ENCODE data around the gene SEC14L5. TPM values are rescaled to one million over a fixed set of nuclear protein-coding genes. Genes with fewer than 3 reads are reported as not detected.

Gene SEC14L5
- total RNA-seq, 5 donors from 2014 or later (not counting 1 experiment from before 2014, with no cell fraction given) = 0.05 TPM; not detected in 4

DNA sequence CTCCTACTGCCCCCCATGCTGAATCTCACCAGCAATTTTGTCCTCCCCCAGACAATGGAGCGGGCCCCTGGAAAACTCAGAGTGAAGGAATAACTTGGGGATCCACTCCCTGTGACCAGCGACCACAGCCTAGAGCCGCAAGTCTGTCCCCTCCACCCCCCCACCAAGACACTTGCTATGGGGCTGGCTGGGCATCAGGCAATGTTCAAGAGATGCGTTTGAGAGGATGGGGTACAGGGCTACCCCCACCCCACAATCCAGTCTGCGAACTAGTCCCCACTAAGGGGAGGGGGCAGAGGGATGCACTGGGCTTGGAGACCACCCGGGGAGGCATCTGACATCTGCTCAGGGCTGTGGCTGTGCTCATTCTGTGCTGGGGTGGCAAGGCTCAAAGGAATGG lies 23.5 kb upstream of the SEC14L5 start:
- Histone ChIP-seq H3K4me1 (ENCODE audit: control insufficient read depth in 1 of 2, extremely low read depth in 1 of 2, insufficient read depth in 2 of 2, low read length in 2 of 2) (peaks cover 0 to 12% of the 10 kb centered on the region in 2 experiments), H3K9me3 (no peaks in the 10 kb centered on the region), H3K27me3 (replicated peaks in 1 of 2; ENCODE audit: control insufficient read depth in 2 of 2, extremely low read depth in 1 of 2, insufficient read depth in 2 of 2, low read length in 1 of 2) (peaks cover 0 to 61% of the 10 kb centered on the region in 2 experiments), H3K27ac (ENCODE audit: low read length) (no peak overlapping the region), H3K4me3 (ENCODE audit: control insufficient read depth in 1 of 2, extremely low read depth in 1 of 2, low read length in 1 of 2) (no peak overlapping the region), H3K36me3 (ENCODE audit: control insufficient read depth in 2 of 2, extremely low read depth in 1 of 2, insufficient read depth in 1 of 2, low read length in 1 of 2) (no peaks in the 10 kb centered on the region)
- CTCF ChIA-PET = no interaction called here
- H3K4me1 Mint-ChIP-seq = peaks cover 4 to 13% (median 4%) of the 10 kb centered on the region in 3 donors
- no peaks in the 10 kb centered on the region for H3K9me3 Mint-ChIP-seq
- H3K4me3 Mint-ChIP-seq = peak overlapping the region in 1 of 3 donors; percentile 36
- no peak for DNase-seq
- POLR2A ChIA-PET = no interaction called here
- H3K27me3 Mint-ChIP-seq = peaks cover 36 to 54% of the 10 kb centered on the region in 2 donors
- no peak for ATAC-seq (replicated peaks in 1 of 4)
- H3K27ac Mint-ChIP-seq = peak overlapping the region in 1 of 2 donors; percentile 11
- 93% methylated on average over 4 of the region's 6 CpGs for WGBS (ENCODE audit: insufficient coverage)
- no peaks in the 10 kb centered on the region for H3K36me3 Mint-ChIP-seq

GRCh38 chr16:4935241-4935855 lies 22.8 kb upstream of the SEC14L5 start:
- no peak overlapping the region for H3K27ac ChIP-seq (ENCODE audit: low read length)
- POLR2A ChIA-PET = no interaction called here
- H3K36me3 ChIP-seq (ENCODE audit: control insufficient read depth in 2 of 2, extremely low read depth in 1 of 2, insufficient read depth in 1 of 2, low read length in 1 of 2) = no peaks in the 10 kb centered on the region
- Mint-ChIP-seq H3K4me3 (peak overlapping the region in 1 of 3 donors; percentile 36), H3K9me3 (no peaks in the 10 kb centered on the region), H3K27ac (no peak overlapping the region), H3K4me1 (peaks cover 4 to 13% (median 4%) of the 10 kb centered on the region in 3 donors), H3K36me3 (no peaks in the 10 kb centered on the region), H3K27me3 (peaks cover 36 to 54% of the 10 kb centered on the region in 2 donors)
- peaks cover 0 to 12% of the 10 kb centered on the region in 2 experiments for H3K4me1 ChIP-seq (ENCODE audit: control insufficient read depth in 1 of 2, extremely low read depth in 1 of 2, insufficient read depth in 2 of 2, low read length in 2 of 2)
- H3K27me3 ChIP-seq (replicated peaks in 1 of 2; ENCODE audit: control insufficient read depth in 2 of 2, extremely low read depth in 1 of 2, insufficient read depth in 2 of 2, low read length in 1 of 2) = peaks cover 0 to 64% of the 10 kb centered on the region in 2 experiments
- DNase-seq (no peak), ATAC-seq (replicated peaks in 1 of 4) (no peak)
- H3K9me3 ChIP-seq = no peaks in the 10 kb centered on the region
- CTCF ChIA-PET = interaction anchor here in 1 of 2 donors (0.6 kb wide), 1 partner anchor 16 kb away, joined by 5 read pairs; no protein-coding TSS in a partner anchor
- WGBS (ENCODE audit: insufficient coverage) = 80% methylated on average over 18 of the region's 19 CpGs
- H3K4me3 ChIP-seq (ENCODE audit: control insufficient read depth in 1 of 2, extremely low read depth in 1 of 2, low read length in 1 of 2) = no peak overlapping the region

- Mint-ChIP-seq H3K36me3 (no peaks in the 10 kb centered on the region), H3K9me3 (no peaks in the 10 kb centered on the region), H3K27me3 (peaks cover 31 to 54% of the 10 kb centered on the region in 2 donors), H3K27ac (no peak overlapping the region), H3K4me1 (peaks cover 4 to 13% (median 4%) of the 10 kb centered on the region in 3 donors), H3K4me3 (peak overlapping the region; percentile 43 to 64 (median 52))
- peak in 2 of 4 experiments; percentile 9 to 34 for ATAC-seq (replicated peaks in 1 of 4)
- peaks cover 0 to 67% of the 10 kb centered on the region in 2 experiments for H3K27me3 ChIP-seq (replicated peaks in 1 of 2; ENCODE audit: control insufficient read depth in 2 of 2, extremely low read depth in 1 of 2, insufficient read depth in 2 of 2, low read length in 1 of 2)
- ChIA-PET CTCF (no interaction called here), POLR2A (no interaction called here)
- no peak for DNase-seq
- WGBS (ENCODE audit: insufficient coverage) = 3% methylated on average over 46 of the region's 64 CpGs
- peaks cover 0 to 12% of the 10 kb centered on the region in 2 experiments for H3K4me1 ChIP-seq (ENCODE audit: control insufficient read depth in 1 of 2, extremely low read depth in 1 of 2, insufficient read depth in 2 of 2, low read length in 2 of 2)
- peak overlapping the region in 1 of 2 donors; percentile 46 for H3K4me3 ChIP-seq (ENCODE audit: control insufficient read depth in 1 of 2, extremely low read depth in 1 of 2, low read length in 1 of 2)
- H3K36me3 ChIP-seq (ENCODE audit: control insufficient read depth in 2 of 2, extremely low read depth in 1 of 2, insufficient read depth in 1 of 2, low read length in 1 of 2) = no peaks in the 10 kb centered on the region
- H3K27ac ChIP-seq (ENCODE audit: low read length) = no peak overlapping the region
- no peaks in the 10 kb centered on the region for H3K9me3 ChIP-seq
These were observed 21.7 kb upstream of the SEC14L5 start for GRCh38 chr16:4936181-4936990.

GRCh38 chr16:4936991-4937781 lies 20.9 kb upstream of the SEC14L5 start, which contains the start of gene PPL:
TSS of gene PPL (minus strand) at chr16:4937148. CDS start at chr16:4937045, 103 bp downstream.
- no peak for DNase-seq
- ChIA-PET CTCF (no interaction called here), POLR2A (no interaction called here)
- Mint-ChIP-seq H3K4me3 (peak within 1 kb of the TSS; percentile 43 to 66 (median 54)), H3K27me3 (peaks cover 31 to 54% of the 10 kb centered on the region in 2 donors), H3K4me1 (peaks cover 4 to 13% (median 4%) of the 10 kb centered on the region in 3 donors), H3K27ac (peak within 1 kb of the TSS in 1 of 2 donors; percentile 19), H3K9me3 (no peaks in the 10 kb centered on the region), H3K36me3 (no peaks in the 10 kb centered on the region)
- no peaks in the 10 kb centered on the region for H3K36me3 ChIP-seq (ENCODE audit: control insufficient read depth in 2 of 2, extremely low read depth in 1 of 2, insufficient read depth in 1 of 2, low read length in 1 of 2)
- no peaks in the 10 kb centered on the region for H3K9me3 ChIP-seq
- peak in 2 of 4 experiments; percentile 17 to 20 for ATAC-seq (replicated peaks in 1 of 4)
- H3K4me3 ChIP-seq (ENCODE audit: control insufficient read depth in 1 of 2, extremely low read depth in 1 of 2, low read length in 1 of 2) = peak within 1 kb of the TSS in 1 of 2 donors; percentile 46
- H3K4me1 ChIP-seq (ENCODE audit: control insufficient read depth in 1 of 2, extremely low read depth in 1 of 2, insufficient read depth in 2 of 2, low read length in 2 of 2) = peaks cover 0 to 12% of the 10 kb centered on the region in 2 experiments
- H3K27me3 ChIP-seq (replicated peaks in 1 of 2; ENCODE audit: control insufficient read depth in 2 of 2, extremely low read depth in 1 of 2, insufficient read depth in 2 of 2, low read length in 1 of 2) = peaks cover 0 to 63% of the 10 kb centered on the region in 2 experiments
- WGBS (ENCODE audit: insufficient coverage) = 10% methylated on average over 72 of the region's 76 CpGs
- no peak within 1 kb of the TSS for H3K27ac ChIP-seq (ENCODE audit: low read length)

DNA sequence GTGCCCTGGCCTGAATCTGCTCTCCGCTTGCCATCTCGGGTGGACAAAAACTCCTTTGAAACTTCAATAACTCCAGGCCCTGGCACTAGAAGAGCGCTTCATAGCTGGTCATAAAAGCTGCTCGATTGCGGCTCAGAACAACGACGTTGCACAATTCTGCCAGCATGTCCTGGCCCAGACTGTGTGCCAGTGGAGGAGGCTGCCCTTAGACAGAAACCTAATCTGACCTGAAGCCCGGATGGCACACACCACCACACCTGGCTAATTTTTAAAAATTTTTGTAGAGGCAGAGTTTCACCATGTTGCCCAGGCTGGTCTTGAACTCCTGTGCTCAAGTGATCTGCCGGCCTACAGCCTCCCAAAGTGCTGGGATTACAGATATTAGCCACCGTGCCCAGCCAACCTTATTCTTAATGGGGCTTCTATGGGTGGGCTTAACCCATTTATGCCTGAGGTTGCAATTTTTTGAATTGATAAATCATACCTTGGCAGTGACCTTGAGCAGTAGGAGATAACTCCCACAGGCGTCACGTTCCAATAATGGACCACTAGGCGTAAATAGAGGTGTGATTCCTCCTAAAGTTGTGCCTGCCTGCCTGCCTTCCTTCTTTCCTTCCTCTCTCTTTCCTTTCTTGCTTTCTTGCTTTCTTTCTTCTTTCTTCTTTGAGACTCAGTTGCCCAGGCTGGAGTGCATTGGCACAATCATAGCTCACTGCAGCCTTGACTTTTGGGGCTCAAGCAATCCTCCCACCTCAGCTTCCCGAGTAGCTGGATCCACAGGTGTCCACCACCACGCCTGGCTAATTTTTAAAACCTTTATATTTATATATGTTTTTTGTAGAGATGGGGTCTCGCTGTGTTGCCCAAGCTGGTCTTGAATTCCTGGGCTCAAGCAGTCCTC lies 20.1 kb upstream of the SEC14L5 start:
- DNase-seq = no peak
- peak overlapping the region; percentile 13 to 66 (median 54) for H3K4me3 Mint-ChIP-seq
- H3K27ac Mint-ChIP-seq = peak overlapping the region in 1 of 2 donors; percentile 19
- H3K36me3 Mint-ChIP-seq = no peaks in the 10 kb centered on the region
- H3K9me3 ChIP-seq = no peaks in the 10 kb centered on the region
- peaks cover 31 to 53% of the 10 kb centered on the region in 2 donors for H3K27me3 Mint-ChIP-seq
- peaks cover 0 to 69% of the 10 kb centered on the region in 2 experiments for H3K27me3 ChIP-seq (replicated peaks in 1 of 2; ENCODE audit: control insufficient read depth in 2 of 2, extremely low read depth in 1 of 2, insufficient read depth in 2 of 2, low read length in 1 of 2)
- 90% methylated on average over 8 of the region's 16 CpGs for WGBS (ENCODE audit: insufficient coverage)
- H3K36me3 ChIP-seq (ENCODE audit: control insufficient read depth in 2 of 2, extremely low read depth in 1 of 2, insufficient read depth in 1 of 2, low read length in 1 of 2) = no peaks in the 10 kb centered on the region
- H3K4me3 ChIP-seq (ENCODE audit: control insufficient read depth in 1 of 2, extremely low read depth in 1 of 2, low read length in 1 of 2) = no peak overlapping the region
- ChIA-PET CTCF (interaction anchor here (0.5 kb wide), 2 partner anchors 12 to 193 kb away, joined by 3 to 6 read pairs; no protein-coding TSS in a partner anchor), POLR2A (no interaction called here)
- peaks cover 0 to 12% of the 10 kb centered on the region in 2 experiments for H3K4me1 ChIP-seq (ENCODE audit: control insufficient read depth in 1 of 2, extremely low read depth in 1 of 2, insufficient read depth in 2 of 2, low read length in 2 of 2)
- H3K9me3 Mint-ChIP-seq = no peaks in the 10 kb centered on the region
- ATAC-seq (replicated peaks in 1 of 4) = no peak
- no peak overlapping the region for H3K27ac ChIP-seq (ENCODE audit: low read length)
- peaks cover 4 to 13% (median 4%) of the 10 kb centered on the region in 3 donors for H3K4me1 Mint-ChIP-seq

Measured in T-cell (primary cell).